ENCODE data around the gene ECHDC3. TPM values are rescaled to one million over a fixed set of nuclear protein-coding genes. Genes with fewer than 3 reads are reported as not detected.

ECHDC3 gene
- total RNA-seq, 1 donor from 2014 or later, result 1.2 TPM

DNA sequence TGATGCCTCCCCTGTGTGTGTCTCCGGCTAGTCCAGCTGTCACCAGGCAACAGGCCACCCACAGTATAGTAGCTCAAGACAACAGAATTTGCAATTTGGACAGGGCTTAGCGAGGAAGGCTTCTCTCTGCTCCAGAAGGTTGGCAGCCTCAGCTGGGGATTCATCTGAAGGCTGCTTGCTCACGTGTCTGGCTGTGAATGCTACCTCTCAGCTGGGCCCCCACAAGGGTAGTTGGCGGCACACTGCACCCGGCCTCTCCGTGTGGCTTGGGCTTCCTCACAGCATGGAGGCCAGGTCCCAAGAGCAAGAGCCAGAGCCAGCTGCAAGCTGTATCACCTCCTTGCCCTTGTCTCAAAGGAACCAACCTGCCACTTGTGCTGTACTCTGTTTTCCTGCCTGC lies 19.2 kb downstream of the ECHDC3 start:
- H3K27me3 Mint-ChIP-seq (ENCODE audit: unreplicated experiment), result peaks cover 4% of the 10 kb centered on the region
- H3K9me3 Mint-ChIP-seq (ENCODE audit: unreplicated experiment), result no peaks in the 10 kb centered on the region
- no peak overlapping the region for H3K4me3 Mint-ChIP-seq (ENCODE audit: unreplicated experiment)
- TF ChIP-seq CTCF (IDR thresholded peaks at IDR 0.05), result no peak
- DNase-seq (ENCODE audit: extremely low spot score, unreplicated experiment), result no peak
- H3K27ac Mint-ChIP-seq (ENCODE audit: unreplicated experiment), result no peak overlapping the region
- no peaks in the 10 kb centered on the region for H3K36me3 Mint-ChIP-seq (ENCODE audit: unreplicated experiment)
- H3K4me1 Mint-ChIP-seq (ENCODE audit: unreplicated experiment), result peaks cover 8% of the 10 kb centered on the region

- Mint-ChIP-seq H3K9me3 (ENCODE audit: unreplicated experiment) (no peaks in the 10 kb centered on the region), H3K27ac (ENCODE audit: unreplicated experiment) (no peak overlapping the region), H3K27me3 (ENCODE audit: unreplicated experiment) (peaks cover 4% of the 10 kb centered on the region), H3K4me3 (ENCODE audit: unreplicated experiment) (no peak overlapping the region), H3K36me3 (ENCODE audit: unreplicated experiment) (no peaks in the 10 kb centered on the region), H3K4me1 (ENCODE audit: unreplicated experiment) (peaks cover 2% of the 10 kb centered on the region)
- no peak for TF ChIP-seq CTCF (IDR thresholded peaks at IDR 0.05)
- no peak for DNase-seq (ENCODE audit: extremely low spot score, unreplicated experiment)
Observed at GRCh38 chr10:11762706-11763500, 20.7 kb downstream of the ECHDC3 start.

- H3K27ac Mint-ChIP-seq (ENCODE audit: unreplicated experiment), result no peak overlapping the region
- H3K4me3 Mint-ChIP-seq (ENCODE audit: unreplicated experiment), result no peak overlapping the region
- H3K36me3 Mint-ChIP-seq (ENCODE audit: unreplicated experiment), result no peaks in the 10 kb centered on the region
- no peak for DNase-seq (ENCODE audit: extremely low spot score, unreplicated experiment)
- H3K9me3 Mint-ChIP-seq (ENCODE audit: unreplicated experiment), result no peaks in the 10 kb centered on the region
- TF ChIP-seq CTCF (IDR thresholded peaks at IDR 0.05), result no peak
- H3K4me1 Mint-ChIP-seq (ENCODE audit: unreplicated experiment), result no peaks in the 10 kb centered on the region
- peaks cover 4% of the 10 kb centered on the region for H3K27me3 Mint-ChIP-seq (ENCODE audit: unreplicated experiment)
Observed at GRCh38 chr10:11763501-11763861, 21.3 kb downstream of the ECHDC3 start.

- H3K4me3 Mint-ChIP-seq (ENCODE audit: unreplicated experiment), result no peak overlapping the region
- H3K27ac Mint-ChIP-seq (ENCODE audit: unreplicated experiment), result no peak overlapping the region
- H3K4me1 Mint-ChIP-seq (ENCODE audit: unreplicated experiment), result no peaks in the 10 kb centered on the region
Observed at GRCh38 chr10:11765141-11765540, 23.0 kb downstream of the ECHDC3 start.

More at GRCh38 chr10:11765141-11765540, 23.0 kb downstream of the ECHDC3 start:
- Mint-ChIP-seq H3K9me3 (ENCODE audit: unreplicated experiment) (no peaks in the 10 kb centered on the region), H3K27me3 (ENCODE audit: unreplicated experiment) (peaks cover 6% of the 10 kb centered on the region), H3K36me3 (ENCODE audit: unreplicated experiment) (no peaks in the 10 kb centered on the region)
- DNase-seq (ENCODE audit: extremely low spot score, unreplicated experiment), result no peak
- no peak for TF ChIP-seq CTCF (IDR thresholded peaks at IDR 0.05)
